Fibroblast of skin of left quadriceps (primary cell): ENCODE measurements around the gene PLB1.

Source experiments
- DNase-seq, 2 experiments: peaks; one replicate each; pipeline ENCODE4 v3.0.0-alpha.2; 2013; ENCODE audit warnings: low read depth in 2 of 2

PLB1 gene

GRCh38 chr2:28565720-28566295 is 69.9 kb downstream of the PLB1 start:
- DNase-seq, result no peak

GRCh38 chr2:28566521-28567041 is 70.7 kb downstream of the PLB1 start:
- DNase-seq, result peak; percentile 56 to 62

DNA sequence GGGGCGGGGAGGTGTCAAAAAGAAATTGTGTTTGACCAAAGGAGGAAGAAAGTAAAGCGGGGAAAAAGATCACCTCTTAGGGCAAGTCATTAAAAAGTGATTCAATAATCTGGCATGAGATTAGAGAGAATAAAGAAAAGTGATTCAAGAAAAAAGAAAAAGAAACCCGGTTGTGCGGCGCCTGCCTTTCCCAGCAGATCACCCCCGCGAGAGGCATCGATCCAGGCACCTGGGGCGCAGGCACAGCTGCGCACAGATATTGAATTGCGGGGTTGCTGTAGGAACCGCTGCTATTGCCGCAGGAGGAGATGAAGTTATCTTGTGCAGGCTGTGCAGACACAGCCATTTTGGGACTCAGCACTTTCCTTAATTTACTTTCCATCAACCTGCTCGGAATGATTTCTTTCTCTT is 71.2 kb downstream of the PLB1 start:
- no peak for DNase-seq

- DNase-seq, result no peak
Observed at GRCh38 chr2:28568036-28568435, 72.2 kb downstream of the PLB1 start.

DNA sequence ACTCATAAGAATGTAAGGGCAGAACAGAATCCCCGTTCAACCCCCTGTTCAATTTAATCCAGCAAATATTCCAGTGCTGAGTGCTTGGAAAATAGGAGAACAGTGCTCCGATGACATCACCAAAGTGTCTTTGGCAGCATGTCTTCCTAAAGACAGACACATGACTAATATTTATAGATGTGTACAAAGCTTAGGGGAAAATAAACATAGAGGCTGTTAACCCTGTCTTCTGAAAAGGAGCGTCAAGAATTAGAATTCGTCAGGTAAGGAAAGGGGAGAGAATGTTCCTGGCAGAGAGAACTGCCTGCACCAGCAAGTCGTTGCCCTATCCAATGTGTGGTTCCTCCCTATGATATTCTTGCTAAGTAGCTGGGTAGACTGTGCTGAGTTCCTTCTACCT is 72.7 kb downstream of the PLB1 start:
- DNase-seq, result no peak

GRCh38 chr2:28570431-28570830 is 74.6 kb downstream of the PLB1 start:
- no peak for DNase-seq

DNA sequence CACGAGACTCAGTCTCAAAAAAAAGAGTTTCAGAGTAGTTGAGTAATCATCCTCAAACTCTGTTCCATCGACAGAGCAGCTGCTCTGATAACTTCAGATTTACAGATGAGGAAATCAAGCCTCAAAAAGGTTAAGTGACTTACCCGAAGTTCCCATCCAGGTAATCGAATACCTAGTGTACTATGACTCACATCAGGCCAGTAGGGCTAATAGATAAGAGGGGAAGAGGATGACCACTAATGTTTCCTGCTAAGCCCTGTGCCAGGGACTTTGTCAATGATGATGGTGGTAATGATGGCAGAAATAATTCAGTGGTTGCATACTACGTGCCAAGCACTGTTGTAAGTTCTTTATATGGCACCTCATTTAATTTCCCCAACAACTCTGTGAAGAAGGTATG is 80.9 kb downstream of the PLB1 start:
- DNase-seq, result no peak

DNA sequence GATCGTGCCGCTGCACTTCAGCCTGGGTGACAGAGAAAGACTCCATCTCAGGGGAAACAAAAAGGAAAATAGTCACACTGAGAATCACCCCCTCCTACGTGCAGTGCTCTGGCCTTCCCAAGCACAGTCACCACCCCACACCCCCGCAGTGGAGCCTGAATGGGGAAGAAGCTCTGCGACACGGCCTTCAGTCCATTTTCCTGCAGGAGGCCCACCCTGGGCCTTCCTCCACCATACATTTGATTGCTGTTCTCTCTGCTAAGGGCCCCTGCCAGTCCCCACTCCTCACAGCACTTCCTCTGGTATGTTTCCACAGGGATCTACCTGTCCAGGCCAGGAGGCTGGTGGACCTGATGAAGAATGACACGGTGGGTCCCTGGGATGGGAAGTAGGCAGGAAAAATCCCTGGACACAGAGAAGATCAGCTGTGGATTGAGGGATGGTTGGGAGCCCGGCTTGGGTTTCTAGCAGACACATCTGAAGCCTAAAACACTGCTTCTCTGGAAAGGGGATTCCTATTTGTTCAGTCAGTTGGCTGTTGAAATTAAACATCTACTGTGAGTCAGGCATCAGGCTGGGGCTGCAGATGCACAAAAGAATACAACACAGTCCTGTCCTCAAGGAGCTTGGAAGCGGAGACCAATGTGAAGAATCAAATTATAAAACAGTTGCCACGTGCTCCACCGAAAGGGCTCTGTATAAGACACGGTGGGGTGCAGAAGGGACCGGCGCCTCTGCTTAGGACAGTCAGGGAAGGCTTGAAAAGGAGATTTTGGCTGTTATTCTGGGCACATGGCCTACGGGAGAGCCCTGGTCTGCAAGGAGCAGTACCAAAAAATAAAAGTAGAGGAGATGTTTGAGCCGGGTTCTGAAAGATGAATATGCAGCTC is 82.2 kb downstream of the PLB1 start:
- no peak for DNase-seq

GRCh38 chr2:28578774-28579173 is 82.9 kb downstream of the PLB1 start:
- DNase-seq, result no peak

DNA sequence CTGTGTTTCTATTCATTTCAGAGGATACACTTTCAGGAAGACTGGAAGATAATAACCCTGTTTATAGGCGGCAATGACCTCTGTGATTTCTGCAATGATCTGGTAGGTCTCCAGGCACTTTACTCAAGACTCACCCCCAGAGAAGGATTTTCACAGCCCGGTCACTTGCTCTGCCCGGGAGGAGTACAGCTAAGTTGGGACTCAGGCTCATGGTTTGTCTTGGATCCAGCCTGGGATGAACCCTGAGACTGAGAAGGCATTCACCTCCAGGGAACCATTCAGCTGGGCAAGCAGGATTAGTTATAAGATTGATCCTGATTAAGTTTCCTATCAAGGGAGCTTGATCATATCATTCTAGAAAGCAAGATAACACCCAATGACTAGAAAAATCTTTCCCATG is 83.7 kb downstream of the PLB1 start:
- DNase-seq, result no peak

- DNase-seq, result no peak
Observed at GRCh38 chr2:28580078-28580477, 84.2 kb downstream of the PLB1 start.

GRCh38 chr2:28581312-28581711 is 85.5 kb downstream of the PLB1 start:
- DNase-seq, result no peak

GRCh38 chr2:28582152-28582551 is 86.3 kb downstream of the PLB1 start:
- no peak for DNase-seq

DNA sequence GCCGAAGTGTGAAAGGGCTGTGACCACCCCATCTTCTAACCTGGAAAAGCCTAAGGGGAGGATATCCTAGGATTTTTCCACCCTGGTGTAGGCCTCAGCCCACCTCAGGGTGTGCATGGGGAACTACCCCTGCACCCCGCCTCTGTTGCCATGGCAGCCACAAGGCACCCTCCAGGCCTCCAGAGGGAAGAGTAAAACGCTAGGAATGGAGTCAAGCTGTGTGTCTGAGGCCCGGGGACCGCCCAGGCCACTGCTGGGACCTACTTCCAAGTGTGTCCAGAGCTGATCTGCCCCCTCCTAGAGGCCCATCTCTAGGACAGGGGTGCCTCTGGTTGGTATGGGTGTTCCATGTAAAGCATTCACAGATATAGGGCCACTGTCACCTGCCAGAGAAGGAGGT is 86.7 kb downstream of the PLB1 start:
- no peak for DNase-seq

- DNase-seq, result peak; percentile 66 to 69
Observed at GRCh38 chr2:28583899-28584553, 88.2 kb downstream of the PLB1 start.

GRCh38 chr2:28586867-28587266 is 91.0 kb downstream of the PLB1 start:
- no peak for DNase-seq

DNA sequence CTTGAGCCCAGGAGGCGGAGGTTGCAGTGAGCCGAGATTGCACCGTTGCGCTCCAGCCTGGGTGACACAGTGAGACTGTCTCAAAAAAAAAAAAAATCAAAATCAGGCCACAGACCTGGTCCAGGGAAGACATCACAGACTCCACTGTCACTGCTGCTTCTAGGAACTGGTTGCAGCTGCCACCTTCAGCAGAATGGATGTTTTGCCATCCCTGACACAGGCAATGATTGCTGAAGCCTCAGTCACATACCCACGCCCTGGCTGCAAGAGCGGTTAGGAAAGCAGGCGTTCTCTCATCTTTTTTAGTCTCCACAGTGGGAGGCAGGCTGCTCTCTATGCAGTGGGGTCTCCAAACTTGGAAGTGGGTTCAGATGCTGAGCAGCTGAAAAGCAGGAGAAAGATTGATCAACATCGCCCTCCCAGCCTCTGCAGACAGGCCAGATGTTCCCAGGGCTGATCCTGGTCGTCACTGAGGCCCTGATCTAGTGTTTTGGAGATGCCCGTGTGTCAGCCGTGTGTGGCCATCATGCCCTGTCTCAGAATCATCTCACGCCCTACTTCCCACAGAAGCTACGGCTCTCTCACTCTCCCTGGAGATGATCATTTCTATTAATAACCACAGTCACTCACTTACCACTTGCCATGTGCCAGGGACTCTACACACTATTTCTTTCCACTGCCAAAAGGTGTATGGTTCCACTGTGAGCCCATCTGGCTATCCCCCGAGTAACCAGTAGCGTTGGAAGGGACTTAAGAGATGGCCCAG is 91.8 kb downstream of the PLB1 start:
- no peak for DNase-seq

DNA sequence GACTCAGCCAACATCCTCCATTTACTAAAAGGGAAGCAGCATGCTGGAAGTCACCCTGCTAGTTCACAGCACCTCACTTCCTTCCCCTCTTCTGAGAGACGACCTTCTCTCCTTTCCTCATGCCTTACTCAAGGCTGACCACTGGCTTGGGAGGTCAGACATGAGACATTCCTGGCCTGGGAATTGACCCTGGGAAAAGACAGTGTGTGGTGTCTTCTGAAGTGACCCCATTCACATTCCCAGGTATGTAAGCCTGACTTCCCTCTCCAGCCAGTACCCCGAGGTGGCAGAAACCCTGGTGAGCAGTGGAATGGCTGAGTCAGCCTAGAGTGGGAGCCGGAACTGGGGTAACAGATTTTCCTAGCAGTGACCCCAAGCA is 92.4 kb downstream of the PLB1 start:
- no peak for DNase-seq

GRCh38 chr2:28589746-28590463 is 94.0 kb downstream of the PLB1 start:
- DNase-seq, result no peak

DNA sequence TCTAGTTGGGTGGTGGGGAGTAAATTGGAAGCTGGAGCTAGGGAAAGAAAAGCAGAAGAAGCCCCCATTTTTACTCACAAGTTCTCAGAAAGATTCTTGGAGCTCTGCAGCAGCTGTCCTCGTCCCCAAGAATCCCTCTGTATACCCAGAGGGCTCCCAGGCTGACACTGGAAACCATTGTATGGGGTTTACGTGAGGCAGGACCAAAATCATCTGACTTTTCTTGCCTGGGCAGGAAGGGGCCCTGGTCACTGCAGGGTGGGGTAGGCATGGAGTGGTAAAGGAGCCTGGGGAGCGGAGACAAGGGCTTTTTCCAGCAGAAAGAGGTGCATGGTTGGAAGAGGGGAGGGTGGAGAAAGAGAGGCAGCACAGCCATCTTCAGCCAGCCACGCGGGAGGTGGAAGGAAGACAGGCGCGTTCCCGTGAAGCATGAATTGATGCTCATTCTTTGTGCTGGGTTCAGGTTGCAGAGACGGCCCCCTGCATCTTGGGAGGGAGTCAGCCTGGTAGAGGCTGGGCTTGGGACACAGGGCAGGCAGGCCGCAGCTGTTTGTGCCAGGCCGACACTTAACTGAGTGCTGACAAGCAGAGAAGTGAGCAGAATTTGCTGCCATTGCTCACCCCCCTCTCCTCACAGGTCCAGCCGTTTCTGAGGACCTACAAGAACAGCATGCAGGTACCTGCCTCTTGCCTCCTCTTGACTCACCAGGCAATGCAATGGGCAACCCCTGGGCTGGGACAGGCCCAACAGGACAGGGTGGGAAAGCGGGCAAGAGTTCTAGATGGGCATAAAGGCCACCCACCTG is 94.8 kb downstream of the PLB1 start:
- DNase-seq, result no peak
